HG02798 (cell line): ENCODE results near the gene NLRP9.
"Not testable (repeated sequence)": the region's sequence is repeated elsewhere in the genome, so short reads cannot be mapped to it uniquely, and the experiment has no call there.

ENCODE experiments used
- ATAC-seq: cut with Tn5 transposase; IDR thresholded peaks from one replicate; pipeline ENCODE4 v1.9.1; 2021; ENCODE audit warnings: mild to moderate bottlenecking; ENCODE audit not compliant: unreplicated experiment, poor library complexity

The NLRP9 gene

GRCh38 chr19:55738302-55738701 is at the start of gene NLRP9:
TSS of gene NLRP9 (minus strand) at chr19:55738402. CDS start at chr19:55738374, 28 bp downstream.
- no peak for ATAC-seq

GRCh38 chr19:55781112-55781511 is 42.9 kb upstream of the NLRP9 start:
- ATAC-seq: no peak

GRCh38 chr19:55778331-55778730 is 40.1 kb upstream of the NLRP9 start:
- ATAC-seq: no peak

GRCh38 chr19:55777528-55777927 is 39.3 kb upstream of the NLRP9 start:
- no peak for ATAC-seq

- ATAC-seq: not testable (repeated sequence)
These were observed 31.4 kb upstream of the NLRP9 start for GRCh38 chr19:55769632-55770031.

- ATAC-seq: not testable (repeated sequence)
These were observed 30.6 kb upstream of the NLRP9 start, which contains the start of gene RFPL4AL1 for GRCh38 chr19:55768818-55769217. TSS of gene RFPL4AL1 (plus strand) at chr19:55769118. CDS start at chr19:55771805, 2,687 bp downstream.

- no peak for ATAC-seq
These were observed 28.3 kb upstream of the NLRP9 start for GRCh38 chr19:55766466-55766865.

- not testable (repeated sequence) for ATAC-seq
These were observed 20.6 kb upstream of the NLRP9 start, which contains the start of gene RFPL4A for GRCh38 chr19:55758797-55759196. TSS of gene RFPL4A (plus strand) at chr19:55759097. CDS start at chr19:55761801, 2,704 bp downstream.

GRCh38 chr19:55756808-55757207 is 18.6 kb upstream of the NLRP9 start:
- not testable (repeated sequence) for ATAC-seq

GRCh38 chr19:55753401-55753800 is 15.2 kb upstream of the NLRP9 start:
- no peak for ATAC-seq

- ATAC-seq: no peak
These were observed 12.5 kb upstream of the NLRP9 start for GRCh38 chr19:55750715-55751114.

GRCh38 chr19:55730378-55730777 is 7.8 kb downstream of the NLRP9 start:
- ATAC-seq: not testable (repeated sequence)

- ATAC-seq: no peak
These were observed 14.7 kb downstream of the NLRP9 start for GRCh38 chr19:55723491-55723890.

- ATAC-seq: no peak
These were observed 17.4 kb downstream of the NLRP9 start for GRCh38 chr19:55720801-55721200.

- no peak for ATAC-seq
These were observed 17.9 kb downstream of the NLRP9 start for GRCh38 chr19:55720214-55720746.

- not testable (repeated sequence) for ATAC-seq
These were observed 20.1 kb downstream of the NLRP9 start for GRCh38 chr19:55717879-55718711.

GRCh38 chr19:55717251-55717650 is 21.0 kb downstream of the NLRP9 start:
- no peak for ATAC-seq

GRCh38 chr19:55716531-55716930 is 21.7 kb downstream of the NLRP9 start:
- no peak for ATAC-seq

GRCh38 chr19:55712804-55713631 is 25.2 kb downstream of the NLRP9 start:
- ATAC-seq: no peak

GRCh38 chr19:55711719-55712118 is 26.5 kb downstream of the NLRP9 start:
- no peak for ATAC-seq

GRCh38 chr19:55705972-55706371 is 32.2 kb downstream of the NLRP9 start:
- ATAC-seq: no peak
